Measurements from ENCODE around the gene SRGAP1. TPM values are rescaled to one million over a fixed set of nuclear protein-coding genes. Genes with fewer than 3 reads are reported as not detected.
A peak's percentile ranks its signal among the peaks of the same experiment; 100 is the strongest.

Gene SRGAP1
- total RNA-seq, 1 donor: 25.8 TPM

DNA sequence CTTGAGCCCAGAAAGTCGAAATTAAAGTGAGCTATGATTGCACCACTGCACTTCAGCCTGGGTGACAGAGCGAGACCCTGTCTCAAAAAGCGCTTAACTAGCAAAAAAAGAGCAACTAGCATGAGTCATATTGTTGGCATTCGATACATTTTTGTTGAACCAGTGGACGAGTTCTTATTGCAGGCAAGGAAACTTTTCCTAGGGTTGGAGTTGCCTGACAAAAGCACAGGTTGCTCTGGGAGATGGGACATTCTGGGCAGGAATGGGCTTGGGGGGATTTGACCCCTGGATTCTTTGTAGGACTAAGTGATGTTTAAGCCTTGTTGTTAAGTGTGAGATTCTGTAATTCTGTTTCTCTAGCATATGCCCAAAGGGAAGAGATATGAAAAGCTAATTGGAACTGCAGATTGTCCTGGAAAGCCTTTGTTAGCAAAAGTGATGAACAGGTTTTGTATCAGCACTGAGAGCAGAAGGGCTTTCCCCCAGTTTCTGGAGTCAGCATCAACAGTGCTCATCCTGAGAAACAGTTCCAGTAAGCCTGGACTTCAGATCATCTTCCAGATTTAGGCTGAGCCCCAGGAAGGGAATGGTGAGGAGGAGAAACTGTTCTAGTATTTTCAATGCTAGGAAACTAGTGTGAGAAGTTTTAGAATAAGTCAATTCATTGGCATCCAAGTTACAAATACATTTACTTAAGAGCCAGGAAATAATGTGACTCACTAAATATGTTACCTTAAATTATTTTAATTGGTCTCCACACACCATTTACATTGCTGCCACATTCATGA, 123.1 kb downstream of the SRGAP1 start:
- no peak overlapping the region for H3K4me3 ChIP-seq (ENCODE audit: low read depth, low read length)
- peak; percentile 58 for DNase-seq (ENCODE audit: low read depth)
- TF ChIP-seq CTCF (IDR thresholded peaks at IDR 0.05; ENCODE audit: insufficient read depth, low read length): no peak

GRCh38 chr12:63968673-63969072, 124.2 kb downstream of the SRGAP1 start:
- H3K4me3 ChIP-seq (ENCODE audit: low read depth, low read length): no peak overlapping the region
- no peak for DNase-seq (ENCODE audit: low read depth)
- TF ChIP-seq CTCF (IDR thresholded peaks at IDR 0.05; ENCODE audit: insufficient read depth, low read length): no peak

DNA sequence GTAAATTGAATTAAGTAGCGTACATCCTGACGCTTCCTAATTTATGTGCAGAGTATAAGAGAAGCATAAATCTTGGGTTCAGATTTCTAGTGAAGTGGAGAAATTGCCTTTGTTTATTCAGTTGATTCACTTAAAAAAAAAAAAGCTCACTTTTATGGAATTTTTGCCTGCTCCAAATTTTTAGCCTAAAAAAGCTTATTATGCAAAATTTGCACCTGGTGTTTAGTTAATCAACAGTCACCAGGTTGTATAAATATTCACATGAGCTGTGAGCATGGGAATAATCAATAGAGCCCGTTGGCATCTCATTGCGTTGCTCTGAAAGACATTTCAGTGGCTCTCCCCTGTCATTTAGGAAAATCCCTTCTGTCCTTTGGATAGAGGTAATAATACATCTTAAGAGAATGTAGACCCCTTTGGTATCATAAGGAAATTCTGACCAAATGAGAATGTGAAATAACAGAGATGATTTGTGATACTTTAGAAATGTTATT, 132.4 kb downstream of the SRGAP1 start:
- DNase-seq (ENCODE audit: low read depth): no peak
- TF ChIP-seq CTCF (IDR thresholded peaks at IDR 0.05; ENCODE audit: insufficient read depth, low read length): no peak

GRCh38 chr12:63977441-63977840, 132.9 kb downstream of the SRGAP1 start:
- peak; percentile 53 for DNase-seq (ENCODE audit: low read depth)
- H3K4me3 ChIP-seq (ENCODE audit: low read depth, low read length): no peak overlapping the region
- TF ChIP-seq CTCF (IDR thresholded peaks at IDR 0.05; ENCODE audit: insufficient read depth, low read length): no peak

More for the DNA sequence above, 132.4 kb downstream of the SRGAP1 start:
- no peak overlapping the region for H3K4me3 ChIP-seq (ENCODE audit: low read depth, low read length)

DNA sequence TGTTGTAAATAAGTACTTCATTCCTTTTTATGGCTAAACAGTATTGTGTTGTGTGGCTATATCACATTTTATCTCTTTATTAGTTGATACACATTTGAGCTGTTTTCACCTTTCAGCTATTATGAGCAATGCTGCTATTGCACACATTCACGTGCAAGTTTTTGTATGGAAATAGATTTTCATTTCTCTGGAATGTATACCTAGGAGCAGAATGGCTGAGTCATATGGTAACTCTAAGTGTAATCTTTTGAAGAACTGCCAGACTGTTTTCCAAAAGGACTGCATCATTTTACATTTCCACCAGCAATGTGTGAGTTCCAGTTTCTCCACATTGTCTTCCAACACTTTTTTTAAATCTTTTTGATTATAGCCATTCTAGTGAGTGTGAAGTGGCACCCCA, 134.0 kb downstream of the SRGAP1 start:
- DNase-seq (ENCODE audit: low read depth): peak; percentile 94
- H3K4me3 ChIP-seq (ENCODE audit: low read depth, low read length): no peak overlapping the region
- TF ChIP-seq CTCF (IDR thresholded peaks at IDR 0.05; ENCODE audit: insufficient read depth, low read length): no peak

- TF ChIP-seq CTCF (IDR thresholded peaks at IDR 0.05; ENCODE audit: insufficient read depth, low read length): no peak
- no peak overlapping the region for H3K4me3 ChIP-seq (ENCODE audit: low read depth, low read length)
- DNase-seq (ENCODE audit: low read depth): no peak
Measured at GRCh38 chr12:63980211-63980610, 135.7 kb downstream of the SRGAP1 start.
